SJCRH30 (cell line): ENCODE data around the gene PHGDH. TPM values are rescaled to one million over a fixed set of nuclear protein-coding genes. Genes with fewer than 3 reads are reported as not detected.
A peak's percentile ranks its signal among the peaks of the same experiment; 100 is the strongest.
"Not testable (repeated sequence)": the region's sequence is repeated elsewhere in the genome, so short reads cannot be mapped to it uniquely, and the experiment has no call there.

Experiments used
- DNase-seq, 2 experiments: peaks; one replicate each; pipeline ENCODE4 v3.0.0-alpha.2; 2015 to 2020
- H3K27ac ChIP-seq: fragments of 250-450 bp; sonication (Bioruptor Pico); 2 replicates; pipeline ENCODE4 v1.5.1; 2020; ENCODE audit warnings: mild to moderate bottlenecking, moderate library complexity
- H3K27me3 ChIP-seq: fragments of 250-450 bp; sonication (Bioruptor Pico); 2 replicates; pipeline ENCODE4 v1.5.1; 2020; ENCODE audit warnings: mild to moderate bottlenecking, moderate library complexity
- H3K36me3 ChIP-seq: fragments of 250-450 bp; sonication (Bioruptor Pico); 2 replicates; pipeline ENCODE4 v1.5.1; 2020; ENCODE audit warnings: mild to moderate bottlenecking, moderate library complexity
- H3K4me1 ChIP-seq: fragments of 250-450 bp; sonication (Bioruptor Pico); 2 replicates; pipeline ENCODE4 v1.5.1; 2020; ENCODE audit warnings: mild to moderate bottlenecking, moderate library complexity
- H3K4me3 ChIP-seq: fragments of 250-450 bp; sonication (Bioruptor Pico); 2 replicates; pipeline ENCODE4 v1.5.1; 2020; ENCODE audit warnings: mild to moderate bottlenecking, moderate library complexity
- H3K9me3 ChIP-seq: fragments of 250-450 bp; sonication (Bioruptor Pico); replicated peaks from 2 replicates; pipeline ENCODE4 v1.5.1; 2020; ENCODE audit warnings: mild to moderate bottlenecking, moderate library complexity
- total RNA-seq: library from RNA; depleted of rRNA; stranded (reverse); fragments of >200 nt; shearing (Covaris generic); gene quantifications from 2 replicates; pipeline ENCODE4 v1.2.3, GENCODE V29; 2014

PHGDH gene
- total RNA-seq, 1 experiment from 2014 or later, result 160 TPM

GRCh38 chr1:119682141-119682540, 29.6 kb upstream of the PHGDH start:
- Histone ChIP-seq H3K9me3 (0 out of 2 replicates have a peak, but pooled peaks cover 2% of the 10 kb centered on the region), H3K4me1 (no peaks in the 10 kb centered on the region), H3K27ac (no peak overlapping the region), H3K4me3 (no peak overlapping the region), H3K36me3 (no peaks in the 10 kb centered on the region), H3K27me3 (no peaks in the 10 kb centered on the region)
- no peak for DNase-seq

DNA sequence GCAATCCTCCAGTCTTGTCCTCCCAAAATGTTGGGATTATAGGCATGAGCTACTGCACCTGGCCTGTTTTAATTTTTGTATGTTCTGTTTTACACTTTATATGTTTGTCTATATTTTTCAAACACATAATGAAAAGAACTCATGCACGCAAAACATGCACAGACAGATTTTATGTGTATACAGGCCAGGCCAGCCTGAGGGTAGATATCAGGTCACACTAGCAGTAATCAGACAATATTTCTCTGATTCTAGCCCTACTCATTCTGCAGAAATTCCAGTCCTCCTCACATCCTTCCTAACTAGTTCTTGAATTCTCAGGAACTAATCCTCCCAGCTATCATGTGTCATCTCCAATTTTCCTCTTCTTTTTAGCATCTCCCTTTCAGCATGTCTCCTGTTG, 27.8 kb upstream of the PHGDH start:
- H3K4me1 ChIP-seq, result no peaks in the 10 kb centered on the region
- no peaks in the 10 kb centered on the region for H3K36me3 ChIP-seq
- H3K4me3 ChIP-seq, result no peak overlapping the region
- 0 out of 2 replicates have a peak, but pooled peaks cover 2% of the 10 kb centered on the region for H3K9me3 ChIP-seq
- H3K27ac ChIP-seq, result no peak overlapping the region
- no peaks in the 10 kb centered on the region for H3K27me3 ChIP-seq
- DNase-seq, result no peak

DNA sequence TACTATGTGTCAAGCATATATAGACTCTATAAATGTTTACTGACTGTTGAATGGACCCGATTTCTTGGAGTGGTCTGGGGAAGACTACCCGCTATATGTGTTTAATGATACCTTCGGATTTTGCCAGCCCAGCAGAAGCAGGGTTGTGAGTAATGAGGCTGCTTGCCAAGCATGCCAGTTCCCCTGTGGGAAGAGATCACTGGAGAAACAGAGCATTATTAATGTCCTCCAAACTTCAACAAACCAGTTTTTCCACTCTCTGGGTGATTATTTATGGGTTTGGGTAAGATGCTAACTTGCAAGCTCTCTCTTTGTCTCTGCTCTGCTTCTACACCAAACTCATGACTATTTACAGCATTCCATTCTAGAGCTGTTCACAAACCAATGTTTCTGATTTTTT, 25.1 kb upstream of the PHGDH start:
- H3K36me3 ChIP-seq, result no peaks in the 10 kb centered on the region
- H3K27me3 ChIP-seq, result no peaks in the 10 kb centered on the region
- H3K9me3 ChIP-seq, result 0 out of 2 replicates have a peak, but pooled peaks cover 2% of the 10 kb centered on the region
- no peak overlapping the region for H3K27ac ChIP-seq
- H3K4me1 ChIP-seq, result no peaks in the 10 kb centered on the region
- DNase-seq, result no peak
- H3K4me3 ChIP-seq, result no peak overlapping the region

DNA sequence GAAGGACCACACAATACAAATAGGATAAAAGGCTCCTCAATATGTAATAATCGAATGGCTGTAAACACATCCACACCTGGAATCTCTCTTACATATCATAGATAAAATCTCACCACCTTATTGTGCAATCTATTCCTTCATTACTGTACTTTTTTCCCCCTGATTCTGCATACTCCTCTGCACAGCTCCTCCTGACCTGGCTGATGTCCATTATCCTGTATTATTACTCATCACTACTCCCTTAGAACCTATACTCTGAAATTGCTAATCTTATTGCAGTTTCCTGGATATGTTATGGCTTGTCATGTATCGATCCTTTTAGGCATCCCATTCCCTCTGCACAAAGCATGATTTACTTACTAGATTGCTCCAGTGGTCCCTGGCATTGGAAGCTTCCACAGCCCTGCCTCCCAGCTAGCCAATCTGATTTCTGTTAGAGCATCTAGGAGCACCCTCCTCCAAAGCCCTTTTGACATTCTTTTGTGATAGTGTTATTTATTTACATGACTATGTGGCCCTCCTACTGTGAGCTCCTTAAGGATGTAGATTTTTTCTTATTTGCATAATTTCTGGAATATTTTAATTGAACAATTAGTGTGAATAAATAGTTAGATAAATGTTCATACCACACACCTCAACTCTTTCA, 24.2 kb upstream of the PHGDH start:
- 0 out of 2 replicates have a peak, but pooled peaks cover 2% of the 10 kb centered on the region for H3K9me3 ChIP-seq
- H3K36me3 ChIP-seq, result no peaks in the 10 kb centered on the region
- H3K27ac ChIP-seq, result no peak overlapping the region
- H3K27me3 ChIP-seq, result no peaks in the 10 kb centered on the region
- DNase-seq, result no peak
- no peaks in the 10 kb centered on the region for H3K4me1 ChIP-seq
- H3K4me3 ChIP-seq, result no peak overlapping the region

DNA sequence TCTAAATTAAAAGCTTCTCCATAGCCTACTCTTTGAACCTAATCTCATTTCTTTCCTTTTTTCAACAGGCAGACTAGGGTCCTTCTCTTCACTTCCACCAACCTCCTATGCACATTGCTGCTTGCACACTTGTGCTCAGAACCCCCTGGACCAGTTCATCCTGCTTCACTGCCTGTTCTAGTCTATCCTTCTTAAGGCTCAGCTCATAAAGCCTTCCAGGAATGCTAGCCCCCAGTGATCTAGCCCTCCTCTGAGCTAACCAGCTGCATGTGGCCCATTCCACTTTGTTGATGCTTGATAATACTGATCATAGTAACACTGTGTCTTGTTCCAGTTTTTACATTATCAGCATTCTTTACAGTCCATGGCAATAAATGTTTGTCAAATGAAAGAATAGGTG, 22.9 kb upstream of the PHGDH start:
- Histone ChIP-seq H3K36me3 (no peaks in the 10 kb centered on the region), H3K27me3 (no peaks in the 10 kb centered on the region), H3K9me3 (0 out of 2 replicates have a peak, but pooled peaks cover 2% of the 10 kb centered on the region), H3K27ac (no peak overlapping the region), H3K4me1 (no peaks in the 10 kb centered on the region), H3K4me3 (no peak overlapping the region)
- DNase-seq, result no peak

- H3K27me3 ChIP-seq, result no peaks in the 10 kb centered on the region
- 0 out of 2 replicates have a peak, but pooled peaks cover 2% of the 10 kb centered on the region for H3K9me3 ChIP-seq
- H3K36me3 ChIP-seq, result no peaks in the 10 kb centered on the region
- no peak overlapping the region for H3K4me3 ChIP-seq
- no peak for DNase-seq
- no peak overlapping the region for H3K27ac ChIP-seq
- no peaks in the 10 kb centered on the region for H3K4me1 ChIP-seq
Measured at GRCh38 chr1:119689511-119689910, 22.2 kb upstream of the PHGDH start.

- not testable (repeated sequence) for DNase-seq, H3K4me1 ChIP-seq, H3K27ac ChIP-seq, H3K4me3 ChIP-seq, H3K27me3 ChIP-seq, H3K9me3 ChIP-seq, H3K36me3 ChIP-seq
Measured at GRCh38 chr1:119696863-119697262, 14.9 kb upstream of the PHGDH start.

- no peaks in the 10 kb centered on the region for H3K36me3 ChIP-seq
- DNase-seq, result no peak
- no peak overlapping the region for H3K27ac ChIP-seq
- peaks cover 9% of the 10 kb centered on the region for H3K9me3 ChIP-seq
- H3K4me1 ChIP-seq, result no peaks in the 10 kb centered on the region
- no peak overlapping the region for H3K4me3 ChIP-seq
- no peaks in the 10 kb centered on the region for H3K27me3 ChIP-seq
Measured at GRCh38 chr1:119697598-119697997, 14.1 kb upstream of the PHGDH start.

DNA sequence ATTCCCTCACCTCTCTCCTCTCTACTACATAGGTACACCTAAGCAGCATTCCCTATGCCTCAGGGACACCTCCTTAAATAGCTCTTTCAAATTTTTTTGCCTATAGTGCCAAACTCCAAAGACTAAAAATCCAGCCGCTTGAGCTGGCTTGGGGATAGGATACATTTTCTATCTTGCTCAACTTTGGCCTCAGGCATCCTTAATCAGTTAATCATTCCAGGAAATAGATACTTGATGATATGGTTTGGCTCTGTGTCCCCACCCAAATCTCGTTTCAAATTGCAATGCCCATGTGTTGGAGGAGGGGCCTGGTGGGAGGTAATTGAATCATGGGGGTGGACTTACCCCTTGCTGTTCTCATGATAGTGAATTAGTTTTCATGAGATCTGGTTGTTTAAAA, 11.4 kb upstream of the PHGDH start:
- Histone ChIP-seq H3K36me3 (no peaks in the 10 kb centered on the region), H3K4me3 (no peak overlapping the region), H3K9me3 (peaks cover 9% of the 10 kb centered on the region), H3K27me3 (no peaks in the 10 kb centered on the region), H3K27ac (no peak overlapping the region), H3K4me1 (no peaks in the 10 kb centered on the region)
- no peak for DNase-seq

DNA sequence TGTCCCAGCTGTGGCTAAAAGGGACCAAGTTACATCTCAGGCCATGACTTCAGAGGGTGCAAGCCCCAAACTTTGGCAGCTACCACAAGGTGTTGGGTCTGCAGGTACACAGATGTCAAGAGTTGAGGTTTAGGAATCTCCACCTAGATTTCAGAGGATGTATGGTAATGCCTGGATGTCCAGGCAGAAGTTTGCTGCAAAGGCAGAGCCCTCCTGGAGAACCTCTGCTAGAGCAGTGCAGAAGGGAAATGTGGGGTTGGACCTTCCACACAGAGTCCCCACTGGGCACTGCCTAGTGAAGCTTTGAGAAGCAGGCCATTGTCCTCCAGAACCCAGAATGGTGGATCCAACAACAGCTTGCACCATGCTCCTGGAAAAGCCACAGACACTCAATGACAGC, 10.1 kb upstream of the PHGDH start:
- no peak for DNase-seq
- H3K36me3 ChIP-seq, result no peaks in the 10 kb centered on the region
- no peak overlapping the region for H3K4me3 ChIP-seq
- H3K9me3 ChIP-seq, result peaks cover 12% of the 10 kb centered on the region
- no peaks in the 10 kb centered on the region for H3K4me1 ChIP-seq
- no peak overlapping the region for H3K27ac ChIP-seq
- H3K27me3 ChIP-seq, result no peaks in the 10 kb centered on the region

DNA sequence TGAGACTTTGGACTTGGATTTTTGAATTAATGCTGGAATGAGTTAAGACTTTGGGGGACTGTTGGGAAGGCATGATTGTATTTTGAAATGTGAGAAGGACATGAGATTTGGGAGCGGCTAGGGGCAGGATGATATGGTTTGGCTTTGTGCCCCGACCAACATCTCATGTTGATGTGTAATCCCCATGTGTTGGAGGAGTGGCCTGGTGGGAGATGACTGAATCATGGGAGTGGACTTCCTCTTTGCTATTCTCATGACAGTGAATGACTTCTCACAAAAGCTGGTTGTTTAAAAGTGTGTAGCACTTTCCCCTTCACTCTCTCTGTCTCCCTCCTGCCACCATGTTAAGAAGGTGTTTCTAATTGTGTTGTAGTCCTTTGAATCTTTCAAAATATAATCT, 9.3 kb upstream of the PHGDH start:
- H3K27me3 ChIP-seq, result no peaks in the 10 kb centered on the region
- no peak overlapping the region for H3K27ac ChIP-seq
- no peak overlapping the region for H3K4me3 ChIP-seq
- no peaks in the 10 kb centered on the region for H3K36me3 ChIP-seq
- peaks cover 12% of the 10 kb centered on the region for H3K9me3 ChIP-seq
- H3K4me1 ChIP-seq, result no peaks in the 10 kb centered on the region
- DNase-seq, result peak; percentile 24 to 40

DNA sequence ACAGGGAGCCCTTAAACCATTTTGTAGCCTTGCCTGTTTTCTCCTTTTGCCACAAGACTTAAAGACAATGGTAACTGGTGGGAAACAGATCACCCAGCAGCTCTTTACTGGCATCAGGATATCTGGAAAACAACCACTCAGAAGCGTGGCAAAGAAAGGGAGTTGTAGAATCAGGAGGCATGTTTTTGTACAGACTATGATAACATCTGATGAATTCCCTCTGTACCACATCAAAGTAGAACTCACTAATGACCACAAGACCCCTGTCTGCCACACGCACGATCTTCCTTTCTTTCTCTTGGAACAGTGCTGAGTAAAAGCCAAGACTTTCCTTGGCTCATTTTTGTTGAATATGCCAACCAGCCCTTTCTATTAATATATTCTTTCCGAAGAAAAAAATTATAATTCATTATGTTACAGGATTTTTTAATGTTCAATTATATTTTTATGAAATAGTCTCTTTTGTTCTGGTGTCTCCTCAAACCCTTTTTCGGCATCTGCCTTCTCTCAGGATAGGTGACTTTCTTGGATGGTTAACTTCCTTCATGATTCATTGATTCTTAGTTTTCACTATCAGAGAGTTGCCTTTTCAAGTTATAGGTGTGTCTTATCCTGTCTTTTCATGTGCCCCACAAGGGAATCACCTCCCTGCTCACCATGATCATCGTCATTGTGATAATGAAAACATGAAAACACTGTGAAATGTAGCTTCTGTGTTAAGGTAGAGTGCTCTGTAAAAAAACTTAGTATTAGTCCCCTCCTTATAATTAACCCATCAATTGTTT, 7.9 kb upstream of the PHGDH start:
- 0 out of 2 replicates have a peak, but pooled peaks cover 3% of the 10 kb centered on the region for H3K4me1 ChIP-seq
- no peak overlapping the region for H3K4me3 ChIP-seq
- H3K36me3 ChIP-seq, result no peaks in the 10 kb centered on the region
- no peak for DNase-seq
- no peak overlapping the region for H3K27ac ChIP-seq
- H3K9me3 ChIP-seq, result peaks cover 12% of the 10 kb centered on the region
- no peaks in the 10 kb centered on the region for H3K27me3 ChIP-seq

DNA sequence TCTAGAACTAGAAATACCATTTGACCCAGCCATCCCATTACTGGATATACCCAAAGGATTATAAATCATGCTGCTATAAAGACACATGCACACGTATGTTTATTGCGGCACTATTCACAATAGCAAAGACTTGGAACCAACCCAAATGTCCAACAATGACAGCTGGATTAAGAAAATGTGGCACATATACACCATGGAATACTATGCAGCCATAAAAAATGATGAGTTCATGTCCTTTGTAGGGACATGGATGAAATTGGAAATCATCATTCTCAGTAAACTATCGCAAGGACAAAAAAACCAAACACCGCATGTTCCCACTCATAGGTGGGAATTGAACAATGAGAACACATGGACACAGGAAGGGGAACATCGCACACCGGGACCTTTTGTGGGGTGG, 5.1 kb upstream of the PHGDH start:
- not testable (repeated sequence) for H3K36me3 ChIP-seq, H3K27me3 ChIP-seq, H3K9me3 ChIP-seq, H3K27ac ChIP-seq, H3K4me1 ChIP-seq, H3K4me3 ChIP-seq, DNase-seq

- DNase-seq, H3K27me3 ChIP-seq, H3K9me3 ChIP-seq, H3K36me3 ChIP-seq: not testable (repeated sequence)
- Histone ChIP-seq H3K27ac (peak overlapping the region; percentile 93; the same call in 1 of the 2 replicates), H3K4me3 (peak overlapping the region; percentile 81), H3K4me1 (peaks cover 13% of the 10 kb centered on the region; the same call in 1 of the 2 replicates)
Measured at GRCh38 chr1:119711356-119711803, 354 bp upstream of the PHGDH start.

DNA sequence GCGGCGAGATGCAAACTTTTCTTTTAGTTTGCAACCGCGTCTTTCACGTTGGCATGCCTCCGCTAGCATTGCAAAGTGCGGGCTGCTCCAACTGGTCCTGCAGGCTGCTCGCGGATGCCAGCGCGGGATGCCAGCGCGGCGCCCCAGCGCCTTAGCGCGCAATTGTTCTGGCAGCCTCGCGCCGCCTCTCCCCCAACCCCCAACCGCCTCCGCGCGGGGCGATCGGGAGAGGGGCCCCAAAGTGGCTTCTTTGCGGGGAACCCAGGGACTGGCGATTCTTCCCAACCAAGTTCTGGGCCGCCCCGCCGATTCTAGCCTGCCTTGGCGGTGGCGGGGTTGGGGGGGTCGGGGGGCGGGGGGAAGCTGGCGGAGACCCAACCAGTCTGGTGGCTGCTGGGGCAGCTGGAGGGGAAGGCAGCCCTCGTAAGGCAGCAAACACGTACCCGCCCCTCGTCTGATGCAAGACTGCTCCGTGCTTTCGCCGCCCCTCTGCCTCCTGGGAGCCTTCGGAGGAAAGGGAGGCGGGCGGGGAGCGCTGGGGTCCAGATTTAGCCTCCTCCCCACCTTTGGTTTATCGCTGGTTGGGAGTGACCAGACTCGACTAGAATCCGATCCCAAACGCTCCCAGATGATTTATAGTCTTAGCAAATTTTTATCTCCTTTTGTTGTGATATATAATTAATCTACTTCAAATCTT, 756 bp downstream of the PHGDH start:
- Histone ChIP-seq H3K9me3 (no peaks in the 10 kb centered on the region), H3K27ac (peak overlapping the region; percentile 93), H3K4me3 (peak overlapping the region; percentile 81), H3K36me3 (peaks cover 3% of the 10 kb centered on the region; the same call in 1 of the 2 replicates), H3K4me1 (peaks cover 13% of the 10 kb centered on the region; the same call in 1 of the 2 replicates), H3K27me3 (no peaks in the 10 kb centered on the region)
- peak; percentile 90 to 92 for DNase-seq
